ENCODE measurements around the gene ZFYVE9.

The ZFYVE9 gene

DNA sequence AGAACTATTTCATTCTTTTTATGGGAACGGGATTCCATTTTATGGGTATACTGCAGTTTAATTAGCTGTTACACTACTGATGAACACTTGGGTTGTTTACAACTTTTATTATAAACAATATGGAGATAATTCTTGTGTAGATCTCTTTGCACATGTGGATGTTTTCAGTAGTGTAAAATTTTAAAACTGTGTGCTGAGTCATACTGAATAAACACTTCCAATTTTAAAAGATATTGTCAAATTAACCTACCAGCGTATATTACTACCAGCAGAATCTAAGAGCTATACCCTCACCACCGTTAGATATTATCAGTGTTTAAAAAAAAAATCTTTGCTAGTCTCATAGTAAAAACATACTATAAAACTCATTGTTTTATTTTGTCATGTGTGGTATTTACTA is 118.0 kb downstream of the ZFYVE9 start:
- no peak for DNase-seq

DNA sequence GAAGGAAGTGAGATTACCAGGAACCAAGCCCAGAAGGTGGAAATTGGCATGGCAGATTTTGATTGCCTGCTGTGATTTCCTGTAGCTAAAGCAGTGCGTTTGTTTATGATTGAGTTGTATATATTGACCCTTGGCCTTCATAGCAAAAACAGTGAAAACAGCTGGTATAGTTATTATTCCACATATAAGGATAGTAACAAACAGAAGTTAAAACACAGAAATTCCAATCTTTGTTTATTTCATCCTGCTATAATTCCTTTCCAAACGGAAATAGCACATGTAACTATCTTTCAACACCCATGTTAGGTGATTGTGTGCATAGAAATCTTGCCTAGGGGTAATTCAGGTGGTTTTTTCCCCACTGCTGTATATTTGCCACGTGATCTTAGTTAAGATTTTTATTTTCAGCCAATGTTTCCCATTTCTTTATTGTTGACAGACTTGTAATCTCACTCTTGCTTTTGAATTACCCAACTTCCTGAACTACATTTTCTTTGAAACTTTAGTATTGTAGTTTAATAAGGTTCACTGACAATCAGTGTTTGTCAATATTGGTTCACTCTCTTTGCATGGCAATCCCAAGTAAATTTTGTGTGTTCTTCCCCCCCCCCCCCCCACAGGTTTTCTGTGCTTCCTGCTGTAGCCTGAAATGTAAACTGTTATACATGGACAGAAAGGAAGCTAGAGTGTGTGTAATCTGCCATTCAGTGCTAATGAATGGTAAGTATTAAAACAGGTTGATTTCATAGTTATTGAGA is 121.4 kb downstream of the ZFYVE9 start:
- DNase-seq = no peak

DNA sequence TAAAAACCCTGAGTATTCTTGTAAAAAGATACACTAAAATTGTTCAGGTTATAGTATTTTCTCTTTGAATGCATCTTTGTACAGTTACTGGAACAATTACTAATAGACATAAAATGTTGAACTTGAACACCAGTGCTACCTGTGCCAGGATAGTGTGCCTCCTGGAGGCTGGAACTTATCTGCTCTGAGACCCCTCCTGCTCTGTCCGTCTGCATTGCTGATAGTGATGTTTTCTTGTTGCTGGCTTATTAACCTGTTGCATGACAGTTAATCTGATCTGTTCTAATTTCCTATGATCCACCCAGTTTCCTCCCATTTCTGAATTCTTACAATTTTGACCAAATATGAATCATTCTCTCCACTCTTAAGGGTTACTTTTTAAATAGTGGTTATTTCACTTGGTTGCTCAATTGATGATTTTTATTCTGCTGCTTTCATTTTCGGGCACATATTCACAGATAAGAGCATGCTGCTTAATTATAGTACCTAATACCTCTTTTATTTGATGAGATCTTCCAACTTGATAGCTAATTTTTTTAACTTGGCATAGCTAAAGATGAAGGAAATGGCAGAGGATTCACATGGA is 122.7 kb downstream of the ZFYVE9 start:
- DNase-seq = no peak

DNA sequence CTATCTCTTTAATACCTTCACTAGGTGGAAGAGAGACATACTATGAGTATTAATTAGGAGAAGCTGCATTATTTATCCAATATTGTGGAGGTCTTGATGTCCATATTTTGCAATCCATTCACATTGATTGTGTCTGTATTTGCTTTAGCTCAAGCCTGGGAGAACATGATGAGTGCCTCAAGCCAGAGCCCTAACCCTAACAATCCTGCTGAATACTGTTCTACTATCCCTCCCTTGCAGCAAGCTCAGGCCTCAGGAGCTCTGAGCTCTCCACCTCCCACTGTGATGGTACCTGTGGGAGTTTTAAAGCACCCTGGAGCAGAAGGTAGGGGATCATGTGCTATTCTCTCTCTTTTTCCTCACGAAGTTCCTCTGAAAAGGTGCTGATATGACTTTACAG is 124.6 kb downstream of the ZFYVE9 start:
- DNase-seq = no peak

DNA sequence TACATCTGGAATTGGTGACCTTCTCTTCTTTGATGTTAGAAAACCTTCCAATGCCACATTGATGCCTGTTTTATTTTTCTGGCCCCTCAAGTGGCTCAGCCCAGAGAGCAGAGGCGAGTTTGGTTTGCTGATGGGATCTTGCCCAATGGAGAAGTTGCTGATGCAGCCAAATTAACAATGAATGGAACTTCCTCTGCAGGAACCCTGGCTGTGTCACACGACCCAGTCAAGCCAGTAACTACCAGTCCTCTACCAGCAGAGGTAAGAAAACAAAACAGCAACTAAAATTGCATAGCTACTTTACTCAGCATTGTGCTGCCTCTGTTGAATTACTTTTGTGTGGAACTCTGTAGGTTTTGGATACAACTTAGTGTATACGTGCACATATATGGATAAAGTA is 126.5 kb downstream of the ZFYVE9 start:
- DNase-seq = no peak

DNA sequence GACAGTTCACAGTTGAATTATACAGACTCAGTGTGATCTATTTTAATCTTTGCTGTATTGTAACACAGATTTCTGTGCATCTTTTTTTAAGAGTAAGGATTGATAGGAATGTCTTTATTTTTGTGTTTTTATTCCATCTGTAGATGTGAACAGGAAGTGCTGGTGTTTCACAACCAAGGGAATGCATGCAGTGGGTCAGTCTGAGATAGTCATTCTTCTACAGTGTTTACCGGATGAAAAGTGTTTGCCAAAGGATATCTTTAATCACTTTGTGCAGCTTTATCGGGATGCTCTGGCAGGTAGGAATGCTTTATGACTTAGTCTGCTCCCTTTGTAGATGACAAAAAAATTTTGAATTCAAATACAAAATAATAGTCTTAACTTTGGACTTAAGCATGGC is 139.6 kb downstream of the ZFYVE9 start:
- no peak for DNase-seq

DNA sequence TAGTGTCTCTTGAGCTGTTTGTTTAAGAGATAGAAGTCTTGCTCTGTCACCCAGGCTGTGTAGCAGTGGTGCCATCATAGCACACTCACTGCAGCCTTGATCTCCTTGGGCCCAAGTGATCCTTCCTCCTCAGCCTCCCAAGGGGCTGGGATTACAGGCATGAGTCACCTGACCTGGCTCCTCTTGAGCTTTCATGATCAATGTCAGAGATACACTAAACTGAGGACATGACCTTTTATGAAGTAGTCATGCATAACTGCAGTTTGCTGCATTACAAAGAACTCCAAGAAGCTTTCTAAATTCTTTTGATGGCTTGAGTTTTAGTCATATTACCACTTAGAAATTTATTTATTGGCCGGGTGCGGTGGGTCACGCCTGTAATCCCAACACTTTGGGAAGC is 146.4 kb downstream of the ZFYVE9 start:
- no peak for DNase-seq

DNA sequence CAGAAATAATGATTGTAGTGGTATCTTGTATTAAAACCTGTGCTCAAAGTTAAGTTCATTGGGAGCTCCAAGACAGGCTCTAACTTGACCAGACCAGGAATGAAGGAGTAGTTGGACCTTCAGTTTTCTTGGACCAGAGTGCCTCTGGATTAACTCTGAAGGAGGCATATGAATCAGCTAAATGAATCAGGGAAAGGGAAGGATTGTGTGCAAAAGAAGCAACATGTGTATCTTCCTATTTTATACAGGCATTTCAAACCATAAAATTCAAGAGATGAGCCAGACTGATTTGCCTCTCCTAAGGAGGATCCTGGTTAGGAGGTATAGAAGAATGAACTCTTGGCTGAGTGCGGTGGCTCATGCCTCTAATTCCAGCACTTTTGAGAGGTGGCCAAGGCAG is 152.7 kb downstream of the ZFYVE9 start:
- no peak for DNase-seq

DNA sequence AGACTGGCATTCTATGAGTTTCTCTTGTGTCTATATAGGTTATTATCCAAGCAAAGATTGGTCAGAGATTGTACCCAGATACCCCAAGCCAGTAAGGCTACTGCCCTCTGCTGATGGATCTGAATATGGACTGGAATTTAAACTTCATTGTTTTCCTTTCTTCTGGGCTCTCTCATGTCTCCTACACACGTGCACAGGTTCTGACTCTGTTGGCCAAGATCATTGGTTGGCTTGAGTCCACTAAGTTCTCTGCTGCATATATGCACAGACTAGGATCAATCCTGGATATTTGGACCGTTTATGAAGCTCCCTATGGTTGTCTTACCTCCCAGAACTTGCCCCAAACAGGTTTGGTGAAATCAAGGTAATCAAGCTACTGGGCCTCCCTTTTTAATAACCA is 154.5 kb downstream of the ZFYVE9 start:
- DNase-seq = peak; percentile 44

DNA sequence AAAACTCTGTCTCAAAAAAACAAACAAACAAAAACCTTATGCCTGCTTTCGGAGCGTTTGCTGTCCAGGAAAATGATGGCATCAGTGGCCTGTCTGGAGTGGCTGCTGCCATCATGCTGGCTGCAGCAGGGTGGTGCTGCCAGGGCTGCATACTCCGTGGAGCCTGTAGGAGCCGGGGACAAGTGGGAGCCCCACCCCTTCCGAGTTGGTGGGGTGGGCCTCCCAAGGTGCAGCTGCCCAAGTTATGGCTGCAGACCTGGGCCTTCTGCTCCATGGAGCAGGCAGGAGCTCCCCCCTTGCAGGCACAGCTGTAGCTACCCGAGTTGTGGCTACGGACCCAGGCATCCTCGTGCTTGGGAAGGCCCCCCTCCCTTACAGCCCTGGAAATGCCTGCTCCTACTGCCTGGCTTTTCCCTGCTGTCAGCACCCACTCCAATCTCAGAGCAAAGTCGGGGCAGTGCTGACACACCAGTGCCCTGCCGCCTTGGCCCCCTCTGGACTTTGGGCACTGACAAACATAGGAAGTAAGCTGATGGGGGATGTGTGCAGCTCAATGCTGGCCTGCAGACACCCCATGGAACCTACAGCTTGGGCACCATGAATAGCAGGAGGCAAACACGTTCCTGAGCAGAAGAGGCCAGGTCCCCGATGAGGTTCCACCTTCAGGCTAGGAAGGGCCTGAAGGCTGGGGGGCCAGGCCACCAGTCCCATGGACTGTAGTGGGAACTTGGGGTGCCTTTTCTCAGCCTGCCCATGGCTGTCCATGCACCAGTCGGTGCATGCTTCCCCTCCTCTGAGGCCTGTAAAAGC is 163.7 kb downstream of the ZFYVE9 start:
- DNase-seq = no peak

DNA sequence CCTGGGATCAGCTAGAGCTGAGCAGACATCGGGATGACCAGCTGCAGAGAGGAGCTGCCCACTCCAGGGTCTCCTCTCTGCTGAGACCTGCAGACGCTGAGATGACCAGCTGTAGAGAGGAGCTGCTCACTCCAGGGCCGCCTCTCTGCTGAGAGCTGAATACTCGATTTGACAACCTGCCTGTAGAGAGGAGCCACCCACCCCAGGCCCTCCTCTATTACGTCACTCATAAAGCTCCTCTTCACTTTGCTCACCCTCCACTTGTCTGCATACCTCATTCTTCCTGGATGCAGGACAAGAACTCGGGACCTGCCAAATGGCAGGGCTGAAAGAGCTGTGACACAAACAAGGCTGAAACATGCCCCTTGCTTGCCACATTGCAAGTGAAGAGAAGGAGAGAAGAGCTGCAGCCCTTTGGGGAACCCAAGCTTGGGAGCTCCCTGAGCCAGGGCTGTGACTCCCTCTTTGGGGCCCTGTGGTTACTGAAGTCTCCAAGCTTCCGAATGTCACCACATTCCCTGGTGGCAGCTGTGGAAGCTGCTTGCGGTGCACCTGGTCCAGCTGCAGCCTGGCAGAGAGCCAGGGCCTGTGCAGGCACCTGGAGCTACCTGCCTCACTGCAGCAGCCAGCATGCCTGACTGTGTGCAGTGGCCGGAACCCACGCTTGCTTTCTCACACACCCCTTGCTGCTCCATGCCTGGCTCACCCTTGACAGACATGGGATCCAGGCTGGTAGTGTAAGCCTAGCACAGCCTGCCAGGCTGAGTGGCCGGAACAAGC is 164.5 kb downstream of the ZFYVE9 start:
- no peak for DNase-seq

DNA sequence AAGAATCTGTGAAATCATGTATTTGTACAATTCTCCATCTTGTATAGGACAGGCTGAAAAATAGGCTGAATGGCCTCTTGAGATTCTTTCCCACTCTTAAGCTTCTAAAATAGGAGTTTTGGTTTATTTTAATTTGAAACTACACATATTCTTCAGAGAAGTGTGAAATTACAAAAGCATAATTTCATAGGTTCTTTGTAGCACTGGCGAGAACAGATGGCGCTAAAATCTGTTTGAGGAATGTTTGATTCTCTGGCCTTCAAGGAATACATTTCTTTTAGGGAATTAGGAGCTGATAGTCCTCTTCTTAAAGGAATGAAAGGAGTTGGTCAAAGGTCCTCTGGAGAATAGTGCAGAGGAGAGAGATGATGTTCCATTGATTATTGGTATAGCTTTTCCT is 179.2 kb downstream of the ZFYVE9 start:
- no peak for DNase-seq

DNA sequence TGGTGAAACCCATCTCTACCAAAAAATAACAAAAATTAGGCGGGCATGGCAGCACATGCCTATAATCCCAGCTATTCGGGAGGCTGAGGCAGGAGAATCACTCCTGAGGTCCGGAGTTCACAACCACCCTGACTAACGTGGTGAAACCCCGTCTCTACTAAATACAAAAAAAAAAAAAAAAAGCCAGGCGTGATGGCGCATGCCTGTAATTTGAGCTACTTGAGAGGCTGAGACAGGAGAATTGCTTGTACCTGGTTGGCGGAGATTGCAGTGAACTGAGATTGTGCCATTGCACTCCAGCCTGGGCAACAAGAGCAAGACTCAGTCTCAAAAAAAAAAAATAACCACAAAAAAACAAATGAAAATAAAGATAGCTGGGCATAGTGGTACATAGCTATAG is 181.8 kb downstream of the ZFYVE9 start:
- DNase-seq = no peak

DNA sequence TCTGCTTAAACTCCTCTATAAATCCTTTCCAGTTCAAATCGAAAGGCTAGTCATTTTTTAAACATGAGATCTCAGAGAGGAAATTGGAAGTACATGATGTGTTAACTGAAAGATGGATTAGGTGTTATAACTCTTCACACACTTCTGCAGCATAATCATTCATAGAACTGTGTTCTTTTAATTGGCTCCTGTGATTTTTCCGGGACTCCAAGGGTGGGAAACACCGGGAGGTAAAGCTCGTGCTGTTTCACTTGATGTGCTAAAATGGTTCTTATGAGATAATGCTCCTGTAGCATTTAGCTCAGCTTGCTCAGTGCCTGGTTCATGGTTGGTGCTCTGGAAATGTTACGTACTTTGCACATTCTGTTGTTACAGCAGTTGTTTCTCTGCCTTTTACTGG is 183.9 kb downstream of the ZFYVE9 start:
- DNase-seq = no peak

DNA sequence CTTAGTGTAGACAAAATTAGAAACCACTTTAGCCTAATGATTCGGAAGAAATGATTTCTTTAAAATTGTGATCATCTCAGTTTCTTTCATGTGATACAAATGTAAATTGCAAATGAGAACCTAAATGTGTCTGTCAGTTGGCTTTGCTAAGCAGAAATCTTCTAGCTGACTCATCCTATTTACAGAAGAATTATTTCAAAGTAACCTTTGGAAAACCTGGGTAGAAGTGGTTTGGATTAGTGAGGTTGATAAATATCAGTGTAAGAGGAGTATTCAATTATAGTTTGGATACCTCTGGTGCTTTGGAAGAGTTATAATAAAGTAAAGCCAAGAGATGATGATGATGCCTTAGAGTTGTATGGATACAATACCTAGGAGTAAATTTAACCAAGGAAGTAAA is 186.7 kb downstream of the ZFYVE9 start:
- no peak for DNase-seq

DNA sequence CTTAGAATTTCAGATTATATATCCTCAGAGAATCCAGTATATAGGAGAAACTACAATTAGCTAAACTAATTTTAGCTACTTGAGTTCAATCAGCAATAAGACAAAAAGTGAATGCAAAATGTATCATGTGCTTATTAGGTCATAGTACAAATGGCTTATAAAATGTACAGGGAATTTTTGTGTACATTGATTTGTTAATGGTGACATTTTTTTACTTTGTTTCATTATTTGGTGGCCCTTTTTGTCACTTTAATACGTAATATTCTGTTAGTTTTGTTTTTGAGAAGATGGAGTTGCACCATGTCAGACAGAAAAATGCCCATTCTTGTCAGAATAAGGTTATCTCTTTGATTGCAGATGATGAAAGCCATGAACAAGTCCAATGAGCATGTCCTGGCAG is 190.5 kb downstream of the ZFYVE9 start:
- no peak for DNase-seq

DNA sequence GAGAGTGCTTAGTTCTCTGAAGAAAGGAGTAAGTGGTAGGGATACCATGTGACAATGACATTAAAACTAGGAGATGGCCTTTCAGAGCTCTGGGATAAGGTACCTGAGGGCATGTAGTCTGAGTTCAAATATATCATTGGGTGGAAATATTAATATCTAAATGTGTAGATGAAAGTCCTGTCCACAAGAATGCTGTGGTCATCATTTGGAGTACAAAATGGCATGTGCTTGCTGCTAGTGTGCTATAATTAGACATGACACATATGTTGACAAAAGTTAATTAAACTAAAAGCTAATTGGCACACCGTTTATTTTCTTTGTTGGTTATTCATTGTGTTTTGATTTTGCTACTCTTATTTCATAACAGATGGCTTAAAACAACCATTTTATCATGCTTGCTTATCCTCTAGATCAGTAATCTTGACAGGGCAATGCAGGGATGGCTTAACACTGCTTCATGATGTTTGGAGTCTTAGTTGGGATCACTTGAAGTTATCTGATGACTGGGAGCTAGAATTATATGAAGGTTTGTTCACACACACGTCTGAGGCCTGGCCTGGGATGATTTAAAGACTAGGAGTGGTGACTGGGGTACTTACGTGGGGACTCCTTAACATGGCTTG is 193.1 kb downstream of the ZFYVE9 start:
- DNase-seq = no peak

DNA sequence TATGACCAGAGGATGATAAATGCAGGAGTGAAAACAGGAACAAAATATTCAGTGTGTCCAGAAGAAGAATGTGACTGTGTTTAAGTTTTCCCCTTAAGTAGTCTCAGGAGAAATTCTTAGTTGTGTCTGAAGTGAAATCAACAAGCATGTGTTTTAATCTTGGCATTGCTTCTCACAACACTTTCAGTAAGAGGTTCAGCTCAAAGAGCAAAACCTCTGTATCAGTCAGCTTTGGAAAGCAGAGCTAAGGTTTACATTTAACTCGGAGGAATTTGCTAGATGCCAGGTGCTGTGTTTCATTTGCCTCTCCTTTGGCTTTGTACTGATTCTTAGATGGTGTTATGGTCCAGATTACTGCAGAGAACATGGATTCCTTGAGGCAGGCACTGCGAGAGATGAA is 195.6 kb downstream of the ZFYVE9 start:
- DNase-seq = no peak

DNA sequence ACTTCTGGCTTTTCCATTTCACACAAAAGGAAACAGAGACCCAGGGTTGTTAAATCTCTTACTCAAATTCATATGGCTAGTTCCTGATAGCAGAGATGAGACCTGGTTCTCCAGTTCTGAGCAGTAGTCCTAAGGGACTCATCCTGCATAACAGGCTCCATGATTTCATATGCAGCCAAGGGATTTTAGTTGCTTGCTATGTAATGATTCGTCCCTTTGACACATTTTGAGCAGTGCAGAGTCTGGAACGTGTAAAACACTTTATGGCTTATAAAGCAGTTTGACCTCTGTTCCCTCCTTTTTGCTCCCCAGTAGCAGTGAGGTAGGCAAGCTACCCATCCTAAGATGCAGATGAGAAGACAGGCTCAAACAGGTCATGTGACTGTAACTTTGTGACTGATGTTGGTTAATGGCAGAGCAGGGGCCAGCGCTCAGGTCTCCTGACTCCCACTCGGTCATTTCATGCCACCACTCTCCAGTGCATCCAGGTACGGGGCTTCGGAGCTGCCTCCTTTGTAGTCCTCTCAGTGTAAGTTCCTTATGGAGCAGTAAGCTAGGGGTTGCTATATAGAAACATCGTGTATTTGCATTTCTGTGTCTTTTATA is 199.9 kb downstream of the ZFYVE9 start:
- DNase-seq = no peak

DNA sequence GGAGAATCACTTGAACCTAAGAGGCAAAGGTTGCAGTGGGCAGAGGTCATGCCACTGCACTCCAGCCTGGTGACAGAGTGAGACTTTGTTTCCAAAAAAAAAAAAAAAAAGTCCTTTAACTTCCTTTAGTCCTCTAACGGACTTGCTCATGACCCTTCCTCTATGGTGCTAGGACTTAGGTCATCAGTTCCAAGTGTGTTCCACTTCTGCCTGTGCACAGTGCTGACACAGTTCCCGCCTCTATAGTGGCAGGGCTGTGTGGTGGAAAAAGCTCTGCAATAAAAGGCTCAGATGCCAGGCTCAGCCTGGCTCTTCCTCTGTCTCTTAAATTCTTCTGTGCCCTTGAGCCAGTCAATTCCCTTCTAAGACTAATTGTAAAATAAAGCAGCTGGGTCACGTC is 202.1 kb downstream of the ZFYVE9 start:
- DNase-seq = no peak

DNA sequence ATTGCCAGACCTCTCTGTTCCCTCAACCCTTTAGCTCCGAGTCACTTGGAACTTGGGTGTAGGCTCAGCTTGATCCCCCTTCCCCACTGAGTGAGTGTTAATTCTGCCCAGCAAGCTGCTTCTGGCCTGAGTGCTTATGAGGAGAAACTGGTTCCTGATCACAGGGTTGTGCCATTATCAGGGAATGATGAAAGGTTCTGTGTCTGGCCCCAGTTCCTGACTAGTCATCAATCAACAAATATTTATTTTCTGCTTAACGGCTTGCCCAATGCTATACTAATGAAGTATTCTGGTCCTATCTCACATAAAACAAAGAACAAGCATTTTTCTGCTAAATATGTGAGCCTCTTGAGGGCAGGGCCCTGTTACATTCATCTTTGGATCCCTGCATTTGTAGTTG is 203.4 kb downstream of the ZFYVE9 start:
- no peak for DNase-seq

DNA sequence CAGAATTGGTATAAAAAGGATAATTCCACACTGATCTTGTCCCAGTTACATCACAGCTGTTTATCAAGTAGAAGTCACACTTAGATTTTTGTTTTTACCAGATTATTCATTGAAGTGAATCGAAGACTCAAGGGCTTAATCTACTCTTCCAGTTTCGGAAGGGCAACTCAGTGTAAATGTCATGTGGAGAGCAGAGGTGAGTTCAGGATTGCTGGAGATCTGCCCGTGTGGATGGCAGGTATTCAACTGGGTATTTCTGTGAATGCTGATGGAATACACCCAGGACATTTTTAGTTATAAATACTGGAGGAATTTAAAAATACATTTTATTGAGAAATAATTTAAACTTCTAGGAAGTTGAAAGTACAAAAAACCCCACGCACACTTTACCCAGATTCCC is 204.8 kb downstream of the ZFYVE9 start:
- DNase-seq = no peak

Measured in NCI-H526 treated with DMSO at 0.1 percent for 48 hours (cell line).